ENCODE measurements around the gene REX1BD. TPM values are rescaled to one million over a fixed set of nuclear protein-coding genes. Genes with fewer than 3 reads are reported as not detected.

The REX1BD gene
- total and polyA plus RNA-seq, 5 donors from 2014 or later = 87.4 to 163 (median 144) TPM

DNA sequence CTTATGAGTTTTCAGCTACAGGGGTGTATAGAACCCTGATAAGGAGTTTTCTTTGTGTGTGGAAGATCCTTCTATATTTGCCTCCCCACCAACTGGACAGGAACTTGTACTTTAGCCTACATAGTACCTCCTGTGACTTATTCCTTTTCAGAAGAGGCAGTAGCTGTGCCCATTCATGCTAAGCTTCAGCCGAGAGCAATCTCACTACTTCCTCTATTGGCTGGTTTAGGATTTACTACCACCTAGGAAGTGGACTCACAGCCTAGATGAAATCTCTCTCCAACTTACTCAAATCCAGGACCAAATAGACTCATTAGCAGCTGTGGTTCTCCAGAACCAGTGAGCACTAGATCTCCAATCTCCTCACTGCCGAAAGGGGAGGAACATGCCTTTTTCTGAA is 2.3 kb upstream of the REX1BD start:
- Histone ChIP-seq H3K9me3 (ENCODE audit: control insufficient read depth in 2 of 2, low read length in 2 of 2) (no peaks in the 10 kb centered on the region), H3K36me3 (ENCODE audit: control insufficient read depth, insufficient read depth, low read length) (peaks cover 6% of the 10 kb centered on the region), H3K4me3 (ENCODE audit: low read depth, low read length) (no peak overlapping the region), H3K27me3 (ENCODE audit: control insufficient read depth, insufficient read depth, low read length) (no peaks in the 10 kb centered on the region), H3K4me1 (ENCODE audit: control insufficient read depth, insufficient read depth, low read length, poor library complexity, severe bottlenecking) (peaks cover 33% of the 10 kb centered on the region), H3K27ac (ENCODE audit: insufficient read depth, low read length, poor library complexity, severe bottlenecking) (no peak overlapping the region)
- peaks cover 6 to 41% (median 17%) of the 10 kb centered on the region in 4 donors for H3K4me1 Mint-ChIP-seq
- H3K36me3 Mint-ChIP-seq = no peaks in the 10 kb centered on the region
- ATAC-seq (ENCODE audit: low read depth in 2 of 2) = no peak
- no peak for DNase-seq
- peaks cover 4% of the 10 kb centered on the region for H3K27me3 Mint-ChIP-seq
- H3K4me3 Mint-ChIP-seq = peak overlapping the region in 3 of 4 donors; percentile 4 to 75 (median 71)
- peak overlapping the region in 2 of 3 donors; percentile 10 to 14 for H3K27ac Mint-ChIP-seq
- no peaks in the 10 kb centered on the region for H3K9me3 Mint-ChIP-seq

DNA sequence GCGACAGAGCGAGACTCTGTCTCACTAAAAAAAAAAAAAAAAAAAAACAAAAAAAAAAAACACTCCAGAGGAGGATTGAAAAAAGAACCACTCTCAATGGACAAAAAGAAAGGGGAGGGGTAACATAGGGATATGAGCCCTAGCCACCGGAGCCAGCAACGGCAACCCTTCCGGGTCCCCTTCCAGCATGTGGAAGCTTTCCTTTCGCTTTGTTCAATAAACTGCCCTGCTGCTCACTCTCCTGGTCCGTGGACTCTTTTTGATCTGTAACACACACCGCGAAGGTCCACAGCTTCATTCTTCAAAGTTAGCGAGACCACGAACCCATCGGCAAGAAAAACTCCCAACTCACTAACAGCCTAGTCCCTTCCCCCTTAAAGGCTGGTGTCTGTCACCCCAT is 1.0 kb upstream of the REX1BD start:
- peak overlapping the region; percentile 91 for H3K27ac ChIP-seq (ENCODE audit: insufficient read depth, low read length, poor library complexity, severe bottlenecking)
- no peaks in the 10 kb centered on the region for H3K36me3 Mint-ChIP-seq
- no peaks in the 10 kb centered on the region for H3K9me3 ChIP-seq (ENCODE audit: control insufficient read depth in 2 of 2, low read length in 2 of 2)
- H3K36me3 ChIP-seq (ENCODE audit: control insufficient read depth, insufficient read depth, low read length) = peaks cover 6% of the 10 kb centered on the region
- H3K27me3 Mint-ChIP-seq = peaks cover 4% of the 10 kb centered on the region
- ATAC-seq (ENCODE audit: low read depth in 2 of 2) (no peak), DNase-seq (no peak)
- H3K27me3 ChIP-seq (ENCODE audit: control insufficient read depth, insufficient read depth, low read length) = no peaks in the 10 kb centered on the region
- H3K9me3 Mint-ChIP-seq = no peaks in the 10 kb centered on the region
- H3K4me3 Mint-ChIP-seq = peak overlapping the region in 3 of 4 donors; percentile 18 to 92 (median 59)
- H3K4me3 ChIP-seq (ENCODE audit: low read depth, low read length) = no peak overlapping the region
- H3K4me1 Mint-ChIP-seq = peaks cover 6 to 43% (median 17%) of the 10 kb centered on the region in 4 donors
- H3K27ac Mint-ChIP-seq = peak overlapping the region in 2 of 3 donors; percentile 85 to 93
- peaks cover 33% of the 10 kb centered on the region for H3K4me1 ChIP-seq (ENCODE audit: control insufficient read depth, insufficient read depth, low read length, poor library complexity, severe bottlenecking)

DNA sequence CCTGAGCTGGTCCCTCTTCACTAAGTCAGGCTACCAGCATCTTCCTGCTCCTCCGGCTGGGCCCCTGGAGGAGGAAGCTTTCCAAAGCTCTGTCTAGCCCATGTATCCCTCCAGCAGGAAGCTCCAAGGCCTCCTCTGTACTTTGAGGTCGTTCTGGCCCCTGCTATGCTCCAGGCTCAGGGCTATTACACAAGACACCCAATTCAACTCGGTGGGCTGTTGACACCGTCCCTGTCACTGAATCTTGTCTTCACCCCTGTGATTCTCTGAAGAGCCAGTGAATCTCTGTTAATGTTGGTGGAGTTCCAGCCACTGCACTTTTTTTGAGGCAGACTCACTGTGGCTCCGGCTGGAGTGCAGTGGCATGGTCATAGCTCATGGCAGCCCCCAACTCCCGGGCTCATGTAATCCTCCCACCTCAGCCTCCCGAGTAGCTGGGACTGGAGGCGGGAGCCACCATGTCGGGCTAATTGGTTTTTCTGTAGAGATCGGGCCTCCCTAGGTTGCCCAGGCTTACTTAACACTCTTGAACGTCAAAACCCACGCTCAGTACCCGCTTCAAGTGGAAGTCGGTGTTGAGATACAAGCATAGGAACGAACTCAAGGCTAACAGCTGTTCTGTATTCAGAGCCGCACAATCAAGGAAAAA is 512 bp upstream of the REX1BD start:
- peak; percentile 5 to 12 for ATAC-seq (ENCODE audit: low read depth in 2 of 2)
- H3K4me1 Mint-ChIP-seq = peaks cover 6 to 43% (median 17%) of the 10 kb centered on the region in 4 donors
- Histone ChIP-seq H3K9me3 (ENCODE audit: control insufficient read depth in 2 of 2, low read length in 2 of 2) (no peaks in the 10 kb centered on the region), H3K36me3 (ENCODE audit: control insufficient read depth, insufficient read depth, low read length) (peaks cover 6% of the 10 kb centered on the region), H3K4me3 (ENCODE audit: low read depth, low read length) (peak overlapping the region; percentile 72), H3K4me1 (ENCODE audit: control insufficient read depth, insufficient read depth, low read length, poor library complexity, severe bottlenecking) (peaks cover 33% of the 10 kb centered on the region), H3K27ac (ENCODE audit: insufficient read depth, low read length, poor library complexity, severe bottlenecking) (peak overlapping the region; percentile 91), H3K27me3 (ENCODE audit: control insufficient read depth, insufficient read depth, low read length) (no peaks in the 10 kb centered on the region)
- DNase-seq = no peak
- H3K4me3 Mint-ChIP-seq = peak overlapping the region; percentile 92 to 93 (median 92)
- no peaks in the 10 kb centered on the region for H3K9me3 Mint-ChIP-seq
- H3K36me3 Mint-ChIP-seq = no peaks in the 10 kb centered on the region
- peaks cover 6% of the 10 kb centered on the region for H3K27me3 Mint-ChIP-seq
- peak overlapping the region; percentile 85 to 93 (median 91) for H3K27ac Mint-ChIP-seq

DNA sequence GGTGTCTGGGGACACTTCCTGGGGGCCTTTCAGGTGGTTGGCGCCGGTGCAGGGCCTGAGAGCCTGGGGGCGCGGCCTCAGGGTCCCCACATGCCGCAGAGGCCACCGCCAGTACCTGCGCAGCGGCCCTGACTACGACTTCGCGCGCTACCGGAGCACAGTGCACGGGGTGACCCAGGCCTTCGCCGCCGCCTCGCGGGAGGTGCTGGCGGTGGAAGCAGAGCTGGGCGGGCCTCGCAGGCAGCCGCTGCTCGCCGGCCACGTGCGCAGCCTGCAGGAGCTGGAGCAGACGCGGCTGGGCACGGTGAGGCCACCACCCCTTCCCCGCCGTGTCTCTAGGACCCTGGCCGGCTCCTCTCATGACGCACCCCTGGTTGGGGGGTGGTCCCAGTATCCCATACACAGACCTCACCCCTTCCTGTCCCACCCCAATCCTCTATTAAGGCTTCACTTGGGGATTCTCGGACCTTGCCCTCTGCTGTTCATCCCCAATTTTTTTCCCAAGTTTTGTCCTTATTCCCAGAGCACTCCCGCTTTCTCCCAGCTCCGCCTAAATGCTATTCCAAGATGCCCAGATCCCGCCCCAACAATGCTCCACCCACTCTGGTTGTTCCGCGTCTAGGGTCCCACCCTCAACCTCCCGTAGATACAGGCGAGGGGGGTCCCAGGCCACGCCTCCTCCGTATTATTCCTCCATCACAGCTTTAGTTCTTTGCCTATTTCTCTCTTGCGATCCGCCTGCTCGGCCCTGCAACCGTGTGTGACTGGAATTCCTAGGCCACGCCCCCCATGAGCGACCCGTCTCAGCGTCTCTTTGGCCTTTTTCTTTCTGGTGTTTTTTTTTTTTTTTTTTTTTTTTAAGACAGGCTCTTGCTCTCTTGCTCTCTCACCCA is 1.0 kb downstream of the REX1BD start:
- peak overlapping the region; percentile 92 to 98 (median 92) for H3K27ac Mint-ChIP-seq

DNA sequence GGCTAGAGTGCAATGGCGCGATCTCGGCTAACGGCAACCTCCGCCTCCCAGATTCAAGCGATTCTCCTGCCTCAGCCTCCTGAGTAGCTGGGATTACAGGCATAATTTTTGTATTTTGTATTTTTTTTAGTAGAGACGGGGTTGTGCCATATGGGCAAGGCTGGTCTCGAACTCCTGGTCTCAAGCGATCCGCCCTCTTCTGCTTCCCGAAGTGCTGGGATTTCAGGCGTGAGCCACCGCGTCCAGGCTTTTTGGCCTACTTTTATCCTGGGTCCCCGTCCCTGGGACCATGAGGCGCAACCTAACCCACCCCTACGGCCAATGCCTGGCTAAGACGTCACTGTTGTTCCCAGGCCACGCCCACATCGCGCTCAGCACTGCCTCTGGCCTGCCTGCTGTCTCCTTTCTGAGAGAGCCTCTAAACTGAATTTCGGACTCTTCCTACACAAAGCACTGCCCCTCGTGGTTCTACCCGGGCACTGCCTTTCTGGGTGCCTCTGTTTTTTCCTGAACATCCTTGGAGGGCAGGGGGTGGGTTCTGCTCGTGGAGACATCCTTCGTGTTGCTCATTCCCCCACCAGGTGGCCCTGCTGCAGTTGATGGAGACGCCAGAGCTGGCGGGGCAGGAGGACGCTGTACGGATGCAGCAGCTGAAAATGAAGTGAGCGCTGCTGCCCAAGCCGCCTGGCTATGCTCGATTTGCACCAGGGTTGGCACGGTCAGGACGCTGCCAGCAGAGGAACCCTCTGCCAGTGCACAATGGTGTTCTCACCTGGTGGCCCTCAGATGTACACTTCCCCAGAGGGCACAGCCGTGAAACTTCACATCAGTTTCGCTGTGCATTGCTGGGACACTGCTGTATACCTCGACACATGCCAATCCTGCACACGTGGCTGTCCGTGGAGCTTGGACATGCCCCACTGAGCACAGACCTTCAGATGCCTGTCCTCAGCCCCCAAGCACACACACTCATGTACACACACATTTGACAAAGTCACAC is 2.0 kb downstream of the REX1BD start:
- H3K27ac ChIP-seq (ENCODE audit: insufficient read depth, low read length, poor library complexity, severe bottlenecking) = peak overlapping the region; percentile 91
- DNase-seq = no peak
- H3K36me3 Mint-ChIP-seq = no peaks in the 10 kb centered on the region
- no peak overlapping the region for H3K4me3 ChIP-seq (ENCODE audit: low read depth, low read length)
- H3K9me3 ChIP-seq (ENCODE audit: control insufficient read depth in 2 of 2, low read length in 2 of 2) = no peaks in the 10 kb centered on the region
- H3K9me3 Mint-ChIP-seq = no peaks in the 10 kb centered on the region
- H3K27me3 Mint-ChIP-seq = peaks cover 13% of the 10 kb centered on the region
- H3K36me3 ChIP-seq (ENCODE audit: control insufficient read depth, insufficient read depth, low read length) = peaks cover 6% of the 10 kb centered on the region
- H3K4me1 ChIP-seq (ENCODE audit: control insufficient read depth, insufficient read depth, low read length, poor library complexity, severe bottlenecking) = peaks cover 46% of the 10 kb centered on the region
- H3K27ac Mint-ChIP-seq = peak overlapping the region in 1 of 3 donors; percentile 92
- no peaks in the 10 kb centered on the region for H3K27me3 ChIP-seq (ENCODE audit: control insufficient read depth, insufficient read depth, low read length)
- ATAC-seq (ENCODE audit: low read depth in 2 of 2) = no peak
- H3K4me1 Mint-ChIP-seq = peaks cover 6 to 50% (median 20%) of the 10 kb centered on the region in 4 donors
- H3K4me3 Mint-ChIP-seq = peak overlapping the region; percentile 92 to 93 (median 92)

More for the DNA sequence above, 1.0 kb downstream of the REX1BD start:
- H3K27me3 Mint-ChIP-seq = peaks cover 10% of the 10 kb centered on the region
- H3K9me3 Mint-ChIP-seq = no peaks in the 10 kb centered on the region
- H3K4me1 ChIP-seq (ENCODE audit: control insufficient read depth, insufficient read depth, low read length, poor library complexity, severe bottlenecking) = peaks cover 40% of the 10 kb centered on the region
- H3K27ac ChIP-seq (ENCODE audit: insufficient read depth, low read length, poor library complexity, severe bottlenecking) = peak overlapping the region; percentile 91
- H3K9me3 ChIP-seq (ENCODE audit: control insufficient read depth in 2 of 2, low read length in 2 of 2) = no peaks in the 10 kb centered on the region
- H3K4me1 Mint-ChIP-seq = peaks cover 6 to 48% (median 19%) of the 10 kb centered on the region in 4 donors
- DNase-seq (peak; percentile 65 to 86 (median 78)), ATAC-seq (ENCODE audit: low read depth in 2 of 2) (peak; percentile 57 to 61)
- H3K4me3 ChIP-seq (ENCODE audit: low read depth, low read length) = peak overlapping the region; percentile 47
- no peaks in the 10 kb centered on the region for H3K36me3 Mint-ChIP-seq
- no peaks in the 10 kb centered on the region for H3K27me3 ChIP-seq (ENCODE audit: control insufficient read depth, insufficient read depth, low read length)
- H3K36me3 ChIP-seq (ENCODE audit: control insufficient read depth, insufficient read depth, low read length) = peaks cover 6% of the 10 kb centered on the region
- peak overlapping the region; percentile 92 to 93 (median 92) for H3K4me3 Mint-ChIP-seq

DNA sequence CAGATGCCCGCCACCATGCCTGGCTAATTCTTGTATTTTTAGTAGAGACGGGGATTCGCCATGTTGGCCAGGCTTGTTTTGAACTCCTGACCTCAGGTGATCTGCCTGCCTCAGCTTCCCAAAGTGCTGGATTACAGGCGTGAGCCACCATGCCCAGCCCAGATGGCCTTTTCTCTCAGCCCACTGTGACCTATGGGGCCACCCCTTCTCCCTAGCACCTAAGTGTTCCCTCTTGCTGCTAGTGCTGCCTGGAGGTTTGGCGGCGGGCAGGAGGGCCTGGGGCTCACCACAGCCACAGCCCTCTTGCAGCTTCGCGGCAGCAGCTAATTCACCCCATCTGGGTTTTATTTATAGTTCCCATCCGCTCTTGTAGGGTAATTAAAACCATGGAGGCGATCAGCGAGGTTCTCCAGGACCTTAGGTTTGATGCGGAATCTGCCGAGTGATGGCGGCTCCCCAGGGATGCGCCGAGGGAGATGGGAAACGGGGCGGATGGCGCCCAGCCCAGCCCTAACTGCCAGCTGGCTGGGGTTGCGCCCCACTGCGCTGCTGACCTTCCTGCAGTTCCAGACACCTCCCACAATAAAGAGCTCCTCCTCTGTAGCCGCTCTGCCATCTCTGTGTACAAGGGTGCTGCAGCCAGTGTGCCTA is 3.3 kb downstream of the REX1BD start:
- Histone ChIP-seq H3K27me3 (ENCODE audit: control insufficient read depth, insufficient read depth, low read length) (no peaks in the 10 kb centered on the region), H3K36me3 (ENCODE audit: control insufficient read depth, insufficient read depth, low read length) (peaks cover 6% of the 10 kb centered on the region), H3K9me3 (ENCODE audit: control insufficient read depth in 2 of 2, low read length in 2 of 2) (no peaks in the 10 kb centered on the region), H3K4me3 (ENCODE audit: low read depth, low read length) (no peak overlapping the region), H3K27ac (ENCODE audit: insufficient read depth, low read length, poor library complexity, severe bottlenecking) (no peak overlapping the region), H3K4me1 (ENCODE audit: control insufficient read depth, insufficient read depth, low read length, poor library complexity, severe bottlenecking) (peaks cover 44% of the 10 kb centered on the region)
- peaks cover 6 to 51% (median 19%) of the 10 kb centered on the region in 4 donors for H3K4me1 Mint-ChIP-seq
- DNase-seq = no peak
- ATAC-seq (ENCODE audit: low read depth in 2 of 2) = no peak
- peak overlapping the region in 2 of 4 donors; percentile 27 to 93 for H3K4me3 Mint-ChIP-seq
- H3K27ac Mint-ChIP-seq = peak overlapping the region in 1 of 3 donors; percentile 26
- H3K9me3 Mint-ChIP-seq = peaks cover 0 to 2% (median 0%) of the 10 kb centered on the region in 7 donors
- no peaks in the 10 kb centered on the region for H3K36me3 Mint-ChIP-seq
- peaks cover 19% of the 10 kb centered on the region for H3K27me3 Mint-ChIP-seq
